Stimulated activated CD4-positive, alpha-beta T cell treated with anti-CD3 and anti-CD28 coated beads, Interleukin-15, amount 100 ng/mL, for 24 hours (primary cell): ENCODE results near the gene ZNF516.

Source experiments
- DNase-seq: peaks from one replicate; pipeline ENCODE4 v3.0.0-alpha.2; 2020

ZNF516 gene

GRCh38 chr18:76392349-76392748 is 102.7 kb downstream of the ZNF516 start:
- DNase-seq, result no peak

- DNase-seq, result no peak
Measured at GRCh38 chr18:76391746-76392145, 103.3 kb downstream of the ZNF516 start.

GRCh38 chr18:76391038-76391437 is 104.0 kb downstream of the ZNF516 start:
- DNase-seq, result no peak

- no peak for DNase-seq
Measured at GRCh38 chr18:76390452-76391035, 104.5 kb downstream of the ZNF516 start.

- DNase-seq, result no peak
Measured at GRCh38 chr18:76389716-76390115, 105.3 kb downstream of the ZNF516 start.

- no peak for DNase-seq
Measured at GRCh38 chr18:76388891-76389423, 106.1 kb downstream of the ZNF516 start.

- no peak for DNase-seq
Measured at GRCh38 chr18:76388261-76388660, 106.8 kb downstream of the ZNF516 start.

- DNase-seq, result no peak
Measured at GRCh38 chr18:76387608-76388007, 107.4 kb downstream of the ZNF516 start.

- DNase-seq, result no peak
Measured at GRCh38 chr18:76386886-76387285, 108.2 kb downstream of the ZNF516 start.

GRCh38 chr18:76386071-76386470 is 109.0 kb downstream of the ZNF516 start:
- DNase-seq, result no peak

GRCh38 chr18:76385681-76385975 is 109.4 kb downstream of the ZNF516 start:
- DNase-seq, result no peak

- no peak for DNase-seq
Measured at GRCh38 chr18:76384861-76385680, 110.0 kb downstream of the ZNF516 start.

- DNase-seq, result no peak
Measured at GRCh38 chr18:76384114-76384790, 110.8 kb downstream of the ZNF516 start.

GRCh38 chr18:76383636-76384035 is 111.4 kb downstream of the ZNF516 start:
- DNase-seq, result no peak

- DNase-seq, result no peak
Measured at GRCh38 chr18:76382275-76382674, 112.8 kb downstream of the ZNF516 start.

GRCh38 chr18:76380791-76381405 is 114.1 kb downstream of the ZNF516 start:
- peak; percentile 41 for DNase-seq

- no peak for DNase-seq
Measured at GRCh38 chr18:76380127-76380729, 114.8 kb downstream of the ZNF516 start.

GRCh38 chr18:76379226-76380126 is 115.6 kb downstream of the ZNF516 start:
- no peak for DNase-seq

- no peak for DNase-seq
Measured at GRCh38 chr18:76378526-76379215, 116.4 kb downstream of the ZNF516 start.

- no peak for DNase-seq
Measured at GRCh38 chr18:76377359-76377756, 117.7 kb downstream of the ZNF516 start.

- DNase-seq, result peak; percentile 74
Measured at GRCh38 chr18:76376668-76377358, 118.2 kb downstream of the ZNF516 start.
